CD4-positive, alpha-beta memory T cell (primary cell): Measurements from ENCODE around the gene TMEM98. TPM values are rescaled to one million over a fixed set of nuclear protein-coding genes. Genes with fewer than 3 reads are reported as not detected.
A peak's percentile ranks its signal among the peaks of the same experiment; 100 is the strongest.

ENCODE experiments used
- CTCF ChIA-PET: fragments of 350-600 bp; sonication (Branson Sonifier 250); formaldehyde crosslinking; loops from one replicate; lab custom pipeline; 2021; ENCODE audit warnings: inconsistent platforms; ENCODE audit not compliant: partially characterized antibody; lab: Charles Lee
- POLR2A ChIA-PET: fragments of 350-600 bp; sonication (Branson Sonifier 250); formaldehyde crosslinking; loops from one replicate; lab custom pipeline; 2021; ENCODE audit not compliant: partially characterized antibody; lab: Charles Lee
- DNase-seq, 5 donors: peaks; one replicate each; pipeline versions ENCODE4 v3.0.0 to v3.0.0-alpha.2; 2020 to 2022; ENCODE audit warnings: mixed read lengths in 1 of 5
- H3K27ac ChIP-seq: one replicate; pipeline ENCODE4 v1.7.0; 2013; ENCODE audit warnings: low read depth, low read length
- H3K27me3 ChIP-seq: 2 replicates; pipeline ENCODE4 v1.7.0; 2013; ENCODE audit warnings: mild to moderate bottlenecking, low read length, moderate library complexity; ENCODE audit not compliant: insufficient read depth
- H3K36me3 ChIP-seq: 2 replicates; pipeline ENCODE4 v1.7.0; 2013; ENCODE audit warnings: mild to moderate bottlenecking, low read length, moderate library complexity; ENCODE audit not compliant: insufficient read depth
- H3K4me1 ChIP-seq: 2 replicates; pipeline ENCODE4 v1.7.0; 2013; ENCODE audit warnings: mild to moderate bottlenecking, low read length, moderate library complexity; ENCODE audit not compliant: insufficient read depth
- H3K4me3 ChIP-seq, 2 donors: one replicate each; pipeline ENCODE4 v1.7.0; 2013; ENCODE audit warnings: low read length in 2 of 2, mild to moderate bottlenecking in 1 of 2
- H3K9me3 ChIP-seq, 2 donors: one replicate each; pipeline ENCODE4 v1.7.0; 2013; ENCODE audit warnings: low read length in 2 of 2, control low read depth in 1 of 2; ENCODE audit not compliant: control insufficient read depth in 1 of 2
- H3K27ac Mint-ChIP-seq, 7 donors: one replicate each; pipeline ENCODE4 v1.8.0; 2020 to 2021; ENCODE audit warnings: mixed read lengths in 7 of 7, mild to moderate bottlenecking in 6 of 7, inconsistent platforms in 3 of 7, moderate library complexity in 3 of 7
- H3K27me3 Mint-ChIP-seq, 2 donors: one replicate each; pipeline ENCODE4 v1.8.0; 2020 to 2021; ENCODE audit warnings: mixed read lengths in 2 of 2
- H3K36me3 Mint-ChIP-seq, 2 donors: one replicate each; pipeline ENCODE4 v1.8.0; 2020 to 2021; ENCODE audit warnings: mixed read lengths in 2 of 2, inconsistent platforms in 1 of 2, mild to moderate bottlenecking in 1 of 2
- H3K4me1 Mint-ChIP-seq, 4 donors: one replicate each; pipeline ENCODE4 v1.8.0; 2020 to 2021; ENCODE audit warnings: mixed read lengths in 4 of 4, mild to moderate bottlenecking in 1 of 4
- H3K4me3 Mint-ChIP-seq, 8 donors: one replicate each; pipeline ENCODE4 v1.8.0; 2020 to 2021; ENCODE audit warnings: mixed read lengths in 8 of 8, mild to moderate bottlenecking in 7 of 8, moderate library complexity in 6 of 8, inconsistent platforms in 3 of 8
- H3K9me3 Mint-ChIP-seq, 8 donors: one replicate each; pipeline ENCODE4 v1.8.0; 2020 to 2021; ENCODE audit warnings: mixed read lengths in 8 of 8, mild to moderate bottlenecking in 5 of 8, inconsistent platforms in 3 of 8, moderate library complexity in 1 of 8
- intact Hi-C: fragments of 100-400 bp; cut with micrococcal nuclease; formaldehyde crosslinking; loops from one replicate; pipeline ENCODE4 v1.15.1; 2023
- polyA plus RNA-seq, 2 donors: library from polyadenylated mRNA; unstranded; fragments of 300-500 nt; fragmentation: Illumina TruSeq; gene quantifications; one replicate each; pipeline ENCODE4 v1.2.3, GENCODE V29; 2021
- total RNA-seq, 2 experiments: library from RNA; stranded (reverse); gene quantifications; one replicate each; pipeline ENCODE4 v1.2.3, GENCODE V29; 2021

Gene TMEM98
- total and polyA plus RNA-seq, 4 experiments from 2014 or later, result not detected

DNA sequence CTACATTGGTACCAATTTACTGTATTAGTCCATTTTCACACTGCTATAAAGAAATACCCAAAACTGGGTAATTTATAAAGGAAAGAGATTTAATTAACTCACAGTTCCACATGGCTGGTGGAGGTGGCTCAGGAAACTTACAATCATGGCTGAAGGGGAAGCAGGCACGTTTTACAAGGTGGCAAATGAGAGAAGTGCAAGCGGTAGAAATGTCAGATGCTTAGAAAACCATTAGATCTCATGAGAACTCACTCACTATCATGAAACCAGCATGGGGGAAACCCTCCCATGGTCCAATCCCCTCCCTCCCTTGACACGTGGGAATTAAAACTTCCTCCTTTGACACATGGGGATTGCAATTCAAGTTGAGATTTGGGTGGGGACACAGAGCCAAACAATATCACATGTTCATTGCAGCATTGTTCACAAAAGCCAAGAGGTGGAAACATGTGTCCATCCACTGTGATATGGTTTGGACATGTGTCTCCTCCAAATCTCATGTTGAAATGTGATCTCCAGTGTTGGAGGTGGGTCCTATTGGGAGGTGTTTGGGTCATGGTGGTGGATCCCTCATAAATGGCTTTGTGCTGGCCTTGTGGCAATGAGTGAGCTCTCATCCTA is 60.6 kb downstream of the TMEM98 start:
- Histone ChIP-seq H3K36me3 (no peaks in the 10 kb centered on the region), H3K4me3 (no peak overlapping the region), H3K27me3 (no peaks in the 10 kb centered on the region), H3K9me3 (no peaks in the 10 kb centered on the region), H3K27ac (no peak overlapping the region), H3K4me1 (no peaks in the 10 kb centered on the region)
- Mint-ChIP-seq H3K4me3 (peak overlapping the region in 1 of 8 donors; percentile 13), H3K4me1 (no peaks in the 10 kb centered on the region), H3K27ac (no peak overlapping the region), H3K36me3 (no peaks in the 10 kb centered on the region), H3K27me3 (peaks cover 9 to 31% of the 10 kb centered on the region in 2 donors), H3K9me3 (peaks cover 4 to 30% (median 16%) of the 10 kb centered on the region in 8 donors)
- DNase-seq, result no peak
- intact Hi-C loops, result no loop called here
- CTCF ChIA-PET, result no interaction called here
- POLR2A ChIA-PET, result no interaction called here

DNA sequence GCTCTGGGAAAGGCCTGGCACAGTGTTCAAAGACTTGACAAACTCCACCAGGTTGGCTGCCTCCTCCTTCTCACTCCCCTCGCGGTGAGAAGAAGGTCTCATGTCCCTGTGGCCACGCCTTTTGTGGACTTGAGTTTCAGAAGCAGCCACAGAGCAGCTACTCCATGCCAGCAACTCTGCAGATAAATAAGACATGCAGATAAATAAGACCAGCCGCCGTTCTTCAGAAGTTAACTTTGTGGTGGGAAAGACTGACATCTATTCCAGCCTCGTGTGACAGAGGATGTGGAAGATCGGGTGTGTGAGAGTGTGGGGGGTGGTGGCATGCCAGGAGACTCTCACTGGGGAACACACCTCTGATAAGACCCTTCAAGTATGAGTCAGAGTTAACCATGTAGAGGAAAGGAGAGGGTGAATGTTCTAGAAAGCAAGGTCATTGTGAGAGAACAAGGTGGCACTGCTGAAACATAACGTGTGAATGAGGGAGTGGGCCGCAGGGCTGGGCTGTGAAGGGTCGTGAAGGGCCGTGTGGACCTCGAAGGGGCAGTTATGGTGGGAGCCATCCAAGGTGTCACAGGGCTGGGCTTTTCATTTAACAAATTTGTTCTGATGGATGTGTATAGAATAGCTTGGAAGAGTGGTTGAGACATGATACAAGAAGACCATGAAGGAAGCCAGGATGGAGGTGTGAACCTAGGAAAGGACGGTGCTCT is 64.5 kb downstream of the TMEM98 start:
- H3K36me3 Mint-ChIP-seq, result no peaks in the 10 kb centered on the region
- POLR2A ChIA-PET, result no interaction called here
- H3K27me3 Mint-ChIP-seq, result peaks cover 3 to 12% of the 10 kb centered on the region in 2 donors
- H3K4me1 Mint-ChIP-seq, result no peaks in the 10 kb centered on the region
- Histone ChIP-seq H3K4me3 (no peak overlapping the region), H3K27me3 (no peaks in the 10 kb centered on the region), H3K27ac (no peak overlapping the region), H3K36me3 (no peaks in the 10 kb centered on the region), H3K9me3 (no peaks in the 10 kb centered on the region), H3K4me1 (no peaks in the 10 kb centered on the region)
- no peak overlapping the region for H3K4me3 Mint-ChIP-seq
- DNase-seq, result no peak
- CTCF ChIA-PET, result no interaction called here
- H3K27ac Mint-ChIP-seq, result no peak overlapping the region
- intact Hi-C loops, result no loop called here
- peaks cover 4 to 21% (median 14%) of the 10 kb centered on the region in 8 donors for H3K9me3 Mint-ChIP-seq

GRCh38 chr17:32993977-32994376 is 66.0 kb downstream of the TMEM98 start:
- CTCF ChIA-PET, result interaction anchor here (1.4 kb wide), 1 partner anchor 211 kb away, joined by 3 read pairs; no protein-coding TSS in a partner anchor

More at GRCh38 chr17:32993977-32994376, 66.0 kb downstream of the TMEM98 start:
- Mint-ChIP-seq H3K27me3 (peaks cover 10 to 13% of the 10 kb centered on the region in 2 donors), H3K4me1 (peaks cover 4 to 6% (median 5%) of the 10 kb centered on the region in 4 donors), H3K36me3 (no peaks in the 10 kb centered on the region), H3K4me3 (no peak overlapping the region), H3K27ac (no peak overlapping the region), H3K9me3 (peaks cover 0 to 7% (median 3%) of the 10 kb centered on the region in 8 donors)
- POLR2A ChIA-PET, result no interaction called here
- no peaks in the 10 kb centered on the region for H3K9me3 ChIP-seq
- H3K4me3 ChIP-seq, result no peak overlapping the region
- DNase-seq, result no peak
- H3K36me3 ChIP-seq, result no peaks in the 10 kb centered on the region
- no peak overlapping the region for H3K27ac ChIP-seq
- intact Hi-C loops, result no loop called here
- peaks cover 7% of the 10 kb centered on the region for H3K4me1 ChIP-seq
- H3K27me3 ChIP-seq, result no peaks in the 10 kb centered on the region

Other genes with a start within 250 kb of the TMEM98 start
- 10 to 100 TPM; 11.7 to 12.7 TPM for gene MYO1D, start 51.0 kb upstream of the TMEM98 start, total RNA-seq
- 1 to 10 TPM; 2.0 to 9.3 TPM for gene MYO1D, start 51.0 kb upstream of the TMEM98 start, polyA plus RNA-seq
- not detected for gene SPACA3, start 63.7 kb downstream of the TMEM98 start, total RNA-seq
- gene SPACA3, start 63.7 kb downstream of the TMEM98 start, polyA plus RNA-seq, result not detected